Measurements from ENCODE around the gene IVL.

DNA sequence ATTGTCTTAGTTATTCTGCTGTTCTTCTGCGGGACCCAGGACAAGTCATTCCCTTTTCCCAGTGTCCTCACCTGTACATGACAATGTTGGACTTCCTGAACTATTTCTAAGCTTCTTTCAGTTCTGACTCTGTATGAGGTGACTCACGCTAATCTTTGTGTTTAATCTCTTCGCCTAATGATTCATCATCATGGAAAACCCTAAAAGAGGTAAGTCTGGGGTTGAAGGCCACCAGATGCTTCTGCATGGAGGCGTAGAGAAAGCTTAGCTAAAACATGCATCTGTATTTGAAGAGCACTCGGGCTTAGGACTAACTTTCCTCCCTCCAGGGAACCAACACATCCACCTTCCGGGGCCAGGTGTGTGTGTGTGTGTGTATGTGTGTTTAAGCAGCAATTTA is 46.1 kb downstream of the IVL start:
- TF ChIP-seq CTCF (IDR thresholded peaks at IDR 0.05; ENCODE audit: poor library complexity, severe bottlenecking), result no peak
- TF ChIP-seq POLR2AphosphoS5 (IDR thresholded peaks at IDR 0.05), result no peak
- TF ChIP-seq EZH2 (IDR thresholded peaks at IDR 0.05; ENCODE audit: borderline replicate concordance, insufficient read depth, low read length, poor library complexity, severe bottlenecking), result no peak
- TF ChIP-seq TAF1 (IDR thresholded peaks at IDR 0.05; ENCODE audit: low read depth), result no peak
- no peak for TF ChIP-seq EP300 (conservative IDR thresholded peaks at IDR 0.05; ENCODE audit: poor library complexity, severe bottlenecking)

Measured in neural cell (in vitro differentiated cells).